GM21381 (cell line): ENCODE data around the gene KIF1C.
A peak's percentile ranks its signal among the peaks of the same experiment; 100 is the strongest.
"Not testable (repeated sequence)": the region's sequence is repeated elsewhere in the genome, so short reads cannot be mapped to it uniquely, and the experiment has no call there.

Experiments
- ATAC-seq: cut with Tn5 transposase; IDR thresholded peaks from one replicate; pipeline ENCODE4 v1.9.1; 2021; ENCODE audit warnings: mild to moderate bottlenecking, moderate library complexity; ENCODE audit not compliant: unreplicated experiment

Gene KIF1C

GRCh38 chr17:4999430-5000093, 1.8 kb downstream of the KIF1C start:
- ATAC-seq, result no peak

GRCh38 chr17:5000237-5000639, 2.5 kb downstream of the KIF1C start:
- no peak for ATAC-seq

GRCh38 chr17:5002121-5002788, 4.5 kb downstream of the KIF1C start:
- ATAC-seq, result no peak

GRCh38 chr17:5003214-5003867, 5.6 kb downstream of the KIF1C start:
- ATAC-seq, result no peak

GRCh38 chr17:5011928-5012327, 14.2 kb downstream of the KIF1C start:
- peak; percentile 63 for ATAC-seq

- ATAC-seq, result no peak
These were observed 16.6 kb downstream of the KIF1C start for GRCh38 chr17:5014357-5014756.

GRCh38 chr17:5019475-5019956, 21.8 kb downstream of the KIF1C start:
- no peak for ATAC-seq

- no peak for ATAC-seq
These were observed 22.8 kb downstream of the KIF1C start for GRCh38 chr17:5020502-5021023.

GRCh38 chr17:5022171-5022711, 24.5 kb downstream of the KIF1C start:
- ATAC-seq, result no peak

- ATAC-seq, result no peak
These were observed 25.9 kb downstream of the KIF1C start for GRCh38 chr17:5023588-5024147.

- no peak for ATAC-seq
These were observed 26.9 kb downstream of the KIF1C start for GRCh38 chr17:5024604-5025003.

GRCh38 chr17:5027299-5027698, 29.5 kb downstream of the KIF1C start:
- ATAC-seq, result no peak

- ATAC-seq, result no peak
These were observed 30.2 kb downstream of the KIF1C start for GRCh38 chr17:5027916-5028315.

- ATAC-seq, result not testable (repeated sequence)
These were observed 32.4 kb downstream of the KIF1C start for GRCh38 chr17:5030168-5030567.

GRCh38 chr17:5031365-5032082, 33.8 kb downstream of the KIF1C start:
- peak; percentile 59 for ATAC-seq

GRCh38 chr17:5032865-5033264, 35.1 kb downstream of the KIF1C start:
- ATAC-seq, result no peak

- ATAC-seq, result no peak
These were observed 35.7 kb downstream of the KIF1C start for GRCh38 chr17:5033352-5034015.

GRCh38 chr17:5034063-5034462, 36.3 kb downstream of the KIF1C start:
- ATAC-seq, result no peak

GRCh38 chr17:5034651-5035050, 36.9 kb downstream of the KIF1C start:
- ATAC-seq, result no peak

- ATAC-seq, result no peak
These were observed 37.6 kb downstream of the KIF1C start, which contains the start of gene SLC52A1 for GRCh38 chr17:5035315-5035714. Gene SLC52A1 (minus strand): TSS chr17:5035426. CDS start chr17:5034606, 820 bp downstream.
